ENCODE results near the gene TMEM204.

GRCh38 chr16:1557074-1557473 is 23.6 kb downstream of the TMEM204 start:
- TF ChIP-seq CTCF (IDR thresholded peaks at IDR 0.05 in 4 of 5, conservative IDR thresholded peaks at IDR 0.05 in 1 of 5) (no peak), POLR2A (IDR thresholded peaks at IDR 0.05) (no peak)
